OCI-LY7 (cell line): ENCODE data around the gene SRSF4.

Experiments used
- EZH2phosphoT487 ChIP-seq: fragments of 200-600 bp; sonication (generic); IDR thresholded peaks from 2 replicates; pipeline ENCODE4 v1.6.1; 2018; ENCODE audit warnings: low read depth, borderline replicate concordance, mild to moderate bottlenecking, mixed run types, antibody characterized with exemption, low read length, moderate library complexity, mixed read lengths
- TF ChIP-seq, protein P1 (sequence below): fragments of 200-600 bp; sonication (generic); conservative IDR thresholded peaks from 2 replicates; pipeline ENCODE4 v1.5.1; 2014; ENCODE audit warnings: mild to moderate bottlenecking, antibody characterized with exemption, low read length, moderate library complexity, mixed read lengths

DNA sequence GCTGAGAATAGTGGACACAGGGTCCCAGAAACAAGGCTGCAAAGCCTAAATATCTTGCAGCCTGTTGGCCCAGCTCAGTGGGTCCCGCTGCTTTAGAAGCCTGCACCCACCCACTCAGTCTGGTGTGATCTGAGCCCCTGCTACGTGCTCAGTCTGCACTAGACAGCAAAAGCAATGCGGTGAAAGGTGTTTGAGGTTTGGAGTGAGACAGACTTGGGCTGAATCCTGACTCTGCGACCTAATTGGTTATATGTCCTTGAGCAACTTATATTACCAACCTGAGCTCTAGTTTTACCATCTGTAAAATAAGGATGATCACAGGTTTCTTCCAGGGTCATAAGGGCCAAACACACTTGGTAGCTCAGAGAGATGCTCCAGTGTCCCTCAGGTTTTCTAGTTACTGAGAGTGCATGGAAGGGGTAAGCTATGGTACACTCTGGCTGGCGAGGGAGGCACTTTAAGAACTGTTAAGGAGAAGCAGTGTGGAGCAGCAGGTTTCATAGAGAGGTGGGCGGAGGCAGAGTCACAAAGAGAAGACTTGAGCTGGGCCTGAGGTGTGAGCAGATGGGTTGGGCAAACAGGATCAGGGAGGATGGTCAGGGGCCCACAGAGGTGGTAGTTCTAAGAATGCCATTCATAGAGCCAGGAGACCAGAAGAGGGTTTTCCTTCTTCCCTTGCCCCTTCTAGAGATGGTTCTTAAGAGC is 68.1 kb downstream of the SRSF4 start:
- TF ChIP-seq, protein P1, sequence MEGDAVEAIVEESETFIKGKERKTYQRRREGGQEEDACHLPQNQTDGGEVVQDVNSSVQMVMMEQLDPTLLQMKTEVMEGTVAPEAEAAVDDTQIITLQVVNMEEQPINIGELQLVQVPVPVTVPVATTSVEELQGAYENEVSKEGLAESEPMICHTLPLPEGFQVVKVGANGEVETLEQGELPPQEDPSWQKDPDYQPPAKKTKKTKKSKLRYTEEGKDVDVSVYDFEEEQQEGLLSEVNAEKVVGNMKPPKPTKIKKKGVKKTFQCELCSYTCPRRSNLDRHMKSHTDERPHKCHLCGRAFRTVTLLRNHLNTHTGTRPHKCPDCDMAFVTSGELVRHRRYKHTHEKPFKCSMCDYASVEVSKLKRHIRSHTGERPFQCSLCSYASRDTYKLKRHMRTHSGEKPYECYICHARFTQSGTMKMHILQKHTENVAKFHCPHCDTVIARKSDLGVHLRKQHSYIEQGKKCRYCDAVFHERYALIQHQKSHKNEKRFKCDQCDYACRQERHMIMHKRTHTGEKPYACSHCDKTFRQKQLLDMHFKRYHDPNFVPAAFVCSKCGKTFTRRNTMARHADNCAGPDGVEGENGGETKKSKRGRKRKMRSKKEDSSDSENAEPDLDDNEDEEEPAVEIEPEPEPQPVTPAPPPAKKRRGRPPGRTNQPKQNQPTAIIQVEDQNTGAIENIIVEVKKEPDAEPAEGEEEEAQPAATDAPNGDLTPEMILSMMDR = no peak
- TF ChIP-seq EZH2phosphoT487 = no peak
